ENCODE results near the gene WFIKKN2. TPM values are rescaled to one million over a fixed set of nuclear protein-coding genes. Genes with fewer than 3 reads are reported as not detected.

Gene WFIKKN2
- total RNA-seq, 1 experiment from 2014 or later: 0.11 TPM

DNA sequence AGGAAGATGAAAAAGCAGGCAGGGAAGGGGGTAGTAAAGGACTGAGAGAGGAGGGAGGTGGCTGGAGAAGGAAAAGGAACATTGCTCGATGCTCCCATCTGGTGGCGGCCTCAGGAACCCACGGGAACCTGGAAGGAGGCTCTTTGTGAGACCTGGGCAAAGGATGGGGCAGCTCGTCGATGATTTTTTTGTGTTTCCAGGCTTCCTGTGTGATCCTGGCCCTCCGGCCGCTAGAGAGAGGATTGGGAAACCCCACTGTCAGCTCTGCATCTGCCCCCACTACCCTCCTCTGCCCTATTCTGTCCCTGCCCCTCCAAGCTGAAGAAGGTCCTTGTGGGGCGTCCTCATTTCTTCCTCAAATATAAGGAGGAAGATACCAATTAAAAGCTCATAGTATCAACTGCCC lies 6.6 kb downstream of the WFIKKN2 start:
- no peak overlapping the region for H3K27ac Mint-ChIP-seq
- POLR2A ChIA-PET: interaction anchor here (1.8 kb wide), 1 partner anchor 59 kb away, joined by 6 read pairs; no protein-coding TSS in a partner anchor
- H3K36me3 Mint-ChIP-seq: no peaks in the 10 kb centered on the region
- peak; percentile 83 for DNase-seq (ENCODE audit: low spot score)
- TF ChIP-seq, protein P1, sequence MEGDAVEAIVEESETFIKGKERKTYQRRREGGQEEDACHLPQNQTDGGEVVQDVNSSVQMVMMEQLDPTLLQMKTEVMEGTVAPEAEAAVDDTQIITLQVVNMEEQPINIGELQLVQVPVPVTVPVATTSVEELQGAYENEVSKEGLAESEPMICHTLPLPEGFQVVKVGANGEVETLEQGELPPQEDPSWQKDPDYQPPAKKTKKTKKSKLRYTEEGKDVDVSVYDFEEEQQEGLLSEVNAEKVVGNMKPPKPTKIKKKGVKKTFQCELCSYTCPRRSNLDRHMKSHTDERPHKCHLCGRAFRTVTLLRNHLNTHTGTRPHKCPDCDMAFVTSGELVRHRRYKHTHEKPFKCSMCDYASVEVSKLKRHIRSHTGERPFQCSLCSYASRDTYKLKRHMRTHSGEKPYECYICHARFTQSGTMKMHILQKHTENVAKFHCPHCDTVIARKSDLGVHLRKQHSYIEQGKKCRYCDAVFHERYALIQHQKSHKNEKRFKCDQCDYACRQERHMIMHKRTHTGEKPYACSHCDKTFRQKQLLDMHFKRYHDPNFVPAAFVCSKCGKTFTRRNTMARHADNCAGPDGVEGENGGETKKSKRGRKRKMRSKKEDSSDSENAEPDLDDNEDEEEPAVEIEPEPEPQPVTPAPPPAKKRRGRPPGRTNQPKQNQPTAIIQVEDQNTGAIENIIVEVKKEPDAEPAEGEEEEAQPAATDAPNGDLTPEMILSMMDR (IDR thresholded peaks at IDR 0.05): 0 out of 2 replicates have a peak, but pooled peaks have one; percentile 44
- TF ChIP-seq ZNF317 (CRISPR knock-in tag; IDR thresholded peaks at IDR 0.05; ENCODE audit: borderline replicate concordance, low read depth): no peak
- CTCF ChIA-PET: interaction anchor here (0.8 to 9.0 kb wide), 35 partner anchors 10 to 480 kb away, joined by 3 to 233 read pairs (median 5); partner anchors contain the start of genes ANKRD40CL, CACNA1G, NME1 and TOB1
- H3K4me1 Mint-ChIP-seq: peaks cover 9% of the 10 kb centered on the region
- no peaks in the 10 kb centered on the region for H3K27me3 Mint-ChIP-seq (ENCODE audit: low read depth)
- no peaks in the 10 kb centered on the region for H3K9me3 Mint-ChIP-seq
- H3K4me3 Mint-ChIP-seq: no peak overlapping the region
- ATAC-seq: peak; percentile 90

DNA sequence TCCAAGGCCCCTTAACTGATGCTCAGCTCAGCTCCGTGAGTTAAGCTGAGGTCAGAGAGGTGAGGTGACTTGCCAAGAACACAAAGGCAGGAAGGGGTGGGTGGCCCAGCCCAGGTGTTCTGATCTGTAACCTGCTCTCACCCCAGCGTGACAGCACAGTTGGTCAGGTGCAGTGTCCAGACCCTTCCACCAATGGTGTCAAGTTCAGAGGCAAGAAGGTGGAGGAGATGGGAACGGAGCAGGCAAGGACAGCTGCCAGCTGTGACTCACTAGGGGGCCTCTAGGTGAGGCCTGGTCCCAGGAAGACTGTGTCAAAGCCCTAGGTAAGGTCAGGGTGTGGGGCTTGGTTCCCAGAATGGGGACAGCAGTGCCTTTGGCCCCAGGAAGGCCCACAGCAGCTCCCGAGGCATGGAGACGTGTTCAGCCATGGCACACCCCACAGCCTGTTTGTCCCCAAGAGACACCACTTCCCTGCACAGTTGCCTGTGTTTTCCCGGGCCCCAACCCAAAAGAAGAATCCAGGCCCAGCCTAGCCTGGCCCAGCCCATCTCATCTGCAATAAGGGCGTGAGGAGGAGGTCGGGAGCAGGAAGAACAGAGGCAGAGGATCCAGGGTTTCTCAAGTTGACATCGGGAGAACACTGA lies 7.2 kb downstream of the WFIKKN2 start:
- Mint-ChIP-seq H3K9me3 (no peaks in the 10 kb centered on the region), H3K4me3 (no peak overlapping the region), H3K27me3 (ENCODE audit: low read depth) (no peaks in the 10 kb centered on the region), H3K36me3 (no peaks in the 10 kb centered on the region), H3K4me1 (peaks cover 9% of the 10 kb centered on the region), H3K27ac (no peak overlapping the region)
- DNase-seq (ENCODE audit: low spot score): no peak
- ChIA-PET POLR2A (interaction anchor here (0.5 to 1.8 kb wide), 2 partner anchors 60 to 201 kb away, joined by 4 to 6 read pairs; no protein-coding TSS in a partner anchor), CTCF (interaction anchor here (0.8 to 9.0 kb wide), 34 partner anchors 10 to 481 kb away, joined by 3 to 233 read pairs (median 4); partner anchors contain the start of genes ANKRD40CL, CACNA1G, NME1 and TOB1)
- ATAC-seq: no peak
- TF ChIP-seq, protein P2, sequence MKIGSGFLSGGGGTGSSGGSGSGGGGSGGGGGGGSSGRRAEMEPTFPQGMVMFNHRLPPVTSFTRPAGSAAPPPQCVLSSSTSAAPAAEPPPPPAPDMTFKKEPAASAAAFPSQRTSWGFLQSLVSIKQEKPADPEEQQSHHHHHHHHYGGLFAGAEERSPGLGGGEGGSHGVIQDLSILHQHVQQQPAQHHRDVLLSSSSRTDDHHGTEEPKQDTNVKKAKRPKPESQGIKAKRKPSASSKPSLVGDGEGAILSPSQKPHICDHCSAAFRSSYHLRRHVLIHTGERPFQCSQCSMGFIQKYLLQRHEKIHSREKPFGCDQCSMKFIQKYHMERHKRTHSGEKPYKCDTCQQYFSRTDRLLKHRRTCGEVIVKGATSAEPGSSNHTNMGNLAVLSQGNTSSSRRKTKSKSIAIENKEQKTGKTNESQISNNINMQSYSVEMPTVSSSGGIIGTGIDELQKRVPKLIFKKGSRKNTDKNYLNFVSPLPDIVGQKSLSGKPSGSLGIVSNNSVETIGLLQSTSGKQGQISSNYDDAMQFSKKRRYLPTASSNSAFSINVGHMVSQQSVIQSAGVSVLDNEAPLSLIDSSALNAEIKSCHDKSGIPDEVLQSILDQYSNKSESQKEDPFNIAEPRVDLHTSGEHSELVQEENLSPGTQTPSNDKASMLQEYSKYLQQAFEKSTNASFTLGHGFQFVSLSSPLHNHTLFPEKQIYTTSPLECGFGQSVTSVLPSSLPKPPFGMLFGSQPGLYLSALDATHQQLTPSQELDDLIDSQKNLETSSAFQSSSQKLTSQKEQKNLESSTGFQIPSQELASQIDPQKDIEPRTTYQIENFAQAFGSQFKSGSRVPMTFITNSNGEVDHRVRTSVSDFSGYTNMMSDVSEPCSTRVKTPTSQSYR (CRISPR knock-in tag; IDR thresholded peaks at IDR 0.05): no peak
- TF ChIP-seq, protein P3, sequence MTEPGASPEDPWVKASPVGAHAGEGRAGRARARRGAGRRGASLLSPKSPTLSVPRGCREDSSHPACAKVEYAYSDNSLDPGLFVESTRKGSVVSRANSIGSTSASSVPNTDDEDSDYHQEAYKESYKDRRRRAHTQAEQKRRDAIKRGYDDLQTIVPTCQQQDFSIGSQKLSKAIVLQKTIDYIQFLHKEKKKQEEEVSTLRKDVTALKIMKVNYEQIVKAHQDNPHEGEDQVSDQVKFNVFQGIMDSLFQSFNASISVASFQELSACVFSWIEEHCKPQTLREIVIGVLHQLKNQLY (CRISPR knock-in tag; IDR thresholded peaks at IDR 0.05): no peak
- TF ChIP-seq GTF2I (CRISPR knock-in tag; conservative IDR thresholded peaks at IDR 0.05): no peak

DNA sequence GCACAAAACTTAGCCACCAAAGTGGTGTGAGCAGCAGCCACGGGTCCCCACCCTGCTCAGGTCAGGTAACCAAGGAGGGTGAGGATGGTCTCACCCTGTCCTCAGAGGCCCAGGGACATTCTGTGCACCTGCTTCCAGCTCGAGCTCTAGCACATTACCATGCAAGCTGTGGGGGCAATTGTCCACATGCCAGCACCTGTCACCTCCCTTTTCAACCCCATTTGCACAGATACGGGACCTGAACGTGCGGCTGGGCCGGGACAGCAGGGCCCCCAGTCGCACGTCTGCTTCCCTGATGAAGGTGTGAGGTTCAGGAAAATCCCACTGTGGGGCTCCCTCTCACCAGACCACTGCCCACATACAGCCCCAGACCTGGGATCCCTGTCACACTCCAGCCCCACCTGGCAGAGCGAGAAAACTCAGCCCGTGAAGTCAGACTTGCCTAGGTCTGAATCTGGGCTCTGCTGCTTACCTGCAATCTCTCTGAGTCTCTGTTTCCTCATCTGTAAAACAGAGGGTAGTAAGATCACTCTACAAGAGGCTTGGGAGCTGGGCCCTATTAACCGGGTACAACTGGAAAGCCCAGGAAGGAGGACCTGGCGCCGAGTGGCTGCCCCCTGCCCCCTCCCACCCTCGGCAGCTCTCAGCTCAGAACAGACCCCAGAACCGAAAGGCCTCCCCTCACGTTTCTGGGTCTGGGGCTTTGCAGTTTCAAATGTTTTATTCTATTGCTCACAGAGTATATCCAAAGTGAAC lies 7.9 kb downstream of the WFIKKN2 start:
- peaks cover 9% of the 10 kb centered on the region for H3K4me1 Mint-ChIP-seq
- H3K27me3 Mint-ChIP-seq (ENCODE audit: low read depth): no peaks in the 10 kb centered on the region
- POLR2A ChIA-PET: interaction anchor here (0.5 to 1.8 kb wide), 3 partner anchors 60 to 201 kb away, joined by 3 to 6 read pairs (median 4); no protein-coding TSS in a partner anchor
- DNase-seq (ENCODE audit: low spot score) (no peak), ATAC-seq (no peak)
- no peaks in the 10 kb centered on the region for H3K9me3 Mint-ChIP-seq
- CTCF ChIA-PET: interaction anchor here (1.2 to 9.0 kb wide), 4 partner anchors 9 to 114 kb away, joined by 4 to 233 read pairs (median 8); no protein-coding TSS in a partner anchor
- no peak overlapping the region for H3K4me3 Mint-ChIP-seq
- no peaks in the 10 kb centered on the region for H3K36me3 Mint-ChIP-seq
- no peak overlapping the region for H3K27ac Mint-ChIP-seq
- no peak for TF ChIP-seq MXD4 (CRISPR knock-in tag; IDR thresholded peaks at IDR 0.05; ENCODE audit: borderline replicate concordance)
- TF ChIP-seq, protein P4, sequence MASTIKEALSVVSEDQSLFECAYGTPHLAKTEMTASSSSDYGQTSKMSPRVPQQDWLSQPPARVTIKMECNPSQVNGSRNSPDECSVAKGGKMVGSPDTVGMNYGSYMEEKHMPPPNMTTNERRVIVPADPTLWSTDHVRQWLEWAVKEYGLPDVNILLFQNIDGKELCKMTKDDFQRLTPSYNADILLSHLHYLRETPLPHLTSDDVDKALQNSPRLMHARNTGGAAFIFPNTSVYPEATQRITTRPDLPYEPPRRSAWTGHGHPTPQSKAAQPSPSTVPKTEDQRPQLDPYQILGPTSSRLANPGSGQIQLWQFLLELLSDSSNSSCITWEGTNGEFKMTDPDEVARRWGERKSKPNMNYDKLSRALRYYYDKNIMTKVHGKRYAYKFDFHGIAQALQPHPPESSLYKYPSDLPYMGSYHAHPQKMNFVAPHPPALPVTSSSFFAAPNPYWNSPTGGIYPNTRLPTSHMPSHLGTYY (CRISPR knock-in tag; IDR thresholded peaks at IDR 0.05): no peak
- TF ChIP-seq, protein P5, sequence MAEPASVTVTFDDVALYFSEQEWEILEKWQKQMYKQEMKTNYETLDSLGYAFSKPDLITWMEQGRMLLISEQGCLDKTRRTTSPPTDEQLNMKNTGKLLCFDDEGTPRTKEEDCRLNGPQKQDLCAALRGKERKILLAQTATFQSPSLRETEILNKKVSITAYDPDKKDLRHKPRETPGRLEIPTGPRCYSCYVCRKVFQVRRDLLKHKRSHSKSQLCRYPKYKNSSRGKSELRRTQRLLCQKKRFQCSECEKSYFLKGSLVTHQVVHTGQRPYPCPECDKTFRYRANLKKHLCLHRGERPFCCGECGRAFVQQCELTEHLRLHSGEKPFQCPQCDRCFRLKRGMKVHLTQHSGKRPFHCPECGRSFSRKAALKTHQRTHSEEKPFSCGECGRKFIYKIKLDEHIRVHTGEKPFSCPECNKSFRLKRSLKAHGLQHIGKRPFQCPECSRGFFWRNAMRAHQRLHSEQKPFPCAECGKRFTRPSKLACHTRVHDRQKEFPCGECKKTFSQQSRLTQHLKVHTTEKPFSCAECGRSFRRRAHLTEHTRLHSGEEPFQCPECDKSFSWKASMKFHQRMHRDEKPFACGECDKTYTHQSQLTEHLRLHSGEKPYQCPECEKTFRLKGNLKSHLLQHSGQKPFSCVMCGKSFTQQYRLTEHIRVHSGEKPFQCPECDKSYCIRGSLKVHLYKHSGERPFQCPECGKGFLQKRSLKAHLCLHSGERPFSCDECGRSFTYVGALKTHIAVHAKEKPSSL (CRISPR knock-in tag; conservative IDR thresholded peaks at IDR 0.05): no peak
- TF ChIP-seq NFYB (CRISPR knock-in tag; conservative IDR thresholded peaks at IDR 0.05; ENCODE audit: low read depth): no peak
- TF ChIP-seq OVOL2 (CRISPR knock-in tag; IDR thresholded peaks at IDR 0.05; ENCODE audit: borderline replicate concordance): no peak
- no peak for TF ChIP-seq ELF4 (CRISPR knock-in tag; IDR thresholded peaks at IDR 0.05; ENCODE audit: low read depth)
- TF ChIP-seq, protein P6, sequence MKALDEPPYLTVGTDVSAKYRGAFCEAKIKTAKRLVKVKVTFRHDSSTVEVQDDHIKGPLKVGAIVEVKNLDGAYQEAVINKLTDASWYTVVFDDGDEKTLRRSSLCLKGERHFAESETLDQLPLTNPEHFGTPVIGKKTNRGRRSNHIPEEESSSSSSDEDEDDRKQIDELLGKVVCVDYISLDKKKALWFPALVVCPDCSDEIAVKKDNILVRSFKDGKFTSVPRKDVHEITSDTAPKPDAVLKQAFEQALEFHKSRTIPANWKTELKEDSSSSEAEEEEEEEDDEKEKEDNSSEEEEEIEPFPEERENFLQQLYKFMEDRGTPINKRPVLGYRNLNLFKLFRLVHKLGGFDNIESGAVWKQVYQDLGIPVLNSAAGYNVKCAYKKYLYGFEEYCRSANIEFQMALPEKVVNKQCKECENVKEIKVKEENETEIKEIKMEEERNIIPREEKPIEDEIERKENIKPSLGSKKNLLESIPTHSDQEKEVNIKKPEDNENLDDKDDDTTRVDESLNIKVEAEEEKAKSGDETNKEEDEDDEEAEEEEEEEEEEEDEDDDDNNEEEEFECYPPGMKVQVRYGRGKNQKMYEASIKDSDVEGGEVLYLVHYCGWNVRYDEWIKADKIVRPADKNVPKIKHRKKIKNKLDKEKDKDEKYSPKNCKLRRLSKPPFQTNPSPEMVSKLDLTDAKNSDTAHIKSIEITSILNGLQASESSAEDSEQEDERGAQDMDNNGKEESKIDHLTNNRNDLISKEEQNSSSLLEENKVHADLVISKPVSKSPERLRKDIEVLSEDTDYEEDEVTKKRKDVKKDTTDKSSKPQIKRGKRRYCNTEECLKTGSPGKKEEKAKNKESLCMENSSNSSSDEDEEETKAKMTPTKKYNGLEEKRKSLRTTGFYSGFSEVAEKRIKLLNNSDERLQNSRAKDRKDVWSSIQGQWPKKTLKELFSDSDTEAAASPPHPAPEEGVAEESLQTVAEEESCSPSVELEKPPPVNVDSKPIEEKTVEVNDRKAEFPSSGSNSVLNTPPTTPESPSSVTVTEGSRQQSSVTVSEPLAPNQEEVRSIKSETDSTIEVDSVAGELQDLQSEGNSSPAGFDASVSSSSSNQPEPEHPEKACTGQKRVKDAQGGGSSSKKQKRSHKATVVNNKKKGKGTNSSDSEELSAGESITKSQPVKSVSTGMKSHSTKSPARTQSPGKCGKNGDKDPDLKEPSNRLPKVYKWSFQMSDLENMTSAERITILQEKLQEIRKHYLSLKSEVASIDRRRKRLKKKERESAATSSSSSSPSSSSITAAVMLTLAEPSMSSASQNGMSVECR (CRISPR knock-in tag; IDR thresholded peaks at IDR 0.05; ENCODE audit: borderline replicate concordance): no peak
